H9 (cell line): Measurements from ENCODE around the gene OSBPL9. TPM values are rescaled to one million over a fixed set of nuclear protein-coding genes. Genes with fewer than 3 reads are reported as not detected.

Experiments used
- DNase-seq: peaks from one replicate; pipeline ENCODE4 v3.0.0-alpha.2; 2017
- H2AFZ ChIP-seq: one replicate; pipeline ENCODE4 v1.6.1; 2013; ENCODE audit warnings: mild to moderate bottlenecking, low read length, control low read depth, moderate library complexity
- H2AK5ac ChIP-seq: 2 replicates; pipeline ENCODE4 v1.6.1; 2013; ENCODE audit warnings: low read length, control low read depth, mixed read lengths; ENCODE audit not compliant: insufficient read length
- H2BK120ac ChIP-seq: one replicate; pipeline ENCODE4 v1.6.1; 2013; ENCODE audit warnings: low read depth, mild to moderate bottlenecking, low read length, control low read depth, inconsistent platforms; ENCODE audit not compliant: poor library complexity, severe bottlenecking
- H2BK12ac ChIP-seq: 2 replicates; pipeline ENCODE4 v1.6.1; 2013; ENCODE audit warnings: low read length, control low read depth, mixed read lengths, low read depth; ENCODE audit not compliant: insufficient read length
- H2BK15ac ChIP-seq: 2 replicates; pipeline ENCODE4 v1.6.1; 2013; ENCODE audit warnings: low read depth, low read length, control low read depth
- H2BK20ac ChIP-seq: one replicate; pipeline ENCODE4 v1.6.1; 2013; ENCODE audit warnings: low read depth, mild to moderate bottlenecking, low read length, control low read depth, inconsistent platforms; ENCODE audit not compliant: poor library complexity, severe bottlenecking
- H2BK5ac ChIP-seq: 2 replicates; pipeline ENCODE4 v1.6.1; 2013; ENCODE audit warnings: low read length, control low read depth, mixed read lengths; ENCODE audit not compliant: insufficient read length
- H3K14ac ChIP-seq: 2 replicates; pipeline ENCODE4 v1.6.1; 2013; ENCODE audit warnings: low read length, control low read depth; ENCODE audit not compliant: insufficient read depth
- H3K18ac ChIP-seq: 2 replicates; pipeline ENCODE4 v1.6.1; 2013; ENCODE audit warnings: low read depth, mild to moderate bottlenecking, mixed read lengths, low read length, control low read depth; ENCODE audit not compliant: insufficient read length
- H3K23ac ChIP-seq: 2 replicates; pipeline ENCODE4 v1.6.1; 2013; ENCODE audit warnings: low read length, control low read depth, mixed read lengths, low read depth; ENCODE audit not compliant: insufficient read length
- H3K23me2 ChIP-seq: 2 replicates; pipeline ENCODE4 v1.6.1; 2013; ENCODE audit warnings: low read depth, mild to moderate bottlenecking, mixed read lengths, low read length, control low read depth; ENCODE audit not compliant: insufficient read length, poor library complexity, severe bottlenecking
- H3K27ac ChIP-seq: 2 replicates; pipeline ENCODE4 v1.5.1; 2013; ENCODE audit warnings: low read length, control low read depth, mixed read lengths, low read depth; ENCODE audit not compliant: insufficient read length
- H3K27me3 ChIP-seq: 2 replicates; pipeline ENCODE4 v1.6.1; 2013; ENCODE audit warnings: low read length, control low read depth, inconsistent platforms; ENCODE audit not compliant: insufficient read depth
- H3K4ac ChIP-seq: 2 replicates; pipeline ENCODE4 v1.6.1; 2013; ENCODE audit warnings: low read depth, mild to moderate bottlenecking, control low read depth, inconsistent platforms, low read length, moderate library complexity
- H3K4me1 ChIP-seq: 2 replicates; pipeline ENCODE4 v1.6.1; 2013; ENCODE audit warnings: low read length, control low read depth, inconsistent platforms; ENCODE audit not compliant: insufficient read depth
- H3K4me2 ChIP-seq: 2 replicates; pipeline ENCODE4 v1.6.1; 2013; ENCODE audit warnings: low read length, control low read depth, mixed read lengths; ENCODE audit not compliant: insufficient read length, insufficient read depth
- H3K56ac ChIP-seq: 2 replicates; pipeline ENCODE4 v1.6.1; 2013; ENCODE audit warnings: low read depth, mild to moderate bottlenecking, mixed read lengths, low read length, control low read depth; ENCODE audit not compliant: insufficient read length
- H3K79me1 ChIP-seq: 2 replicates; pipeline ENCODE4 v1.6.1; 2013; ENCODE audit warnings: low read depth, mild to moderate bottlenecking, moderate library complexity, low read length, control low read depth, inconsistent platforms; ENCODE audit not compliant: insufficient read depth, poor library complexity, severe bottlenecking
- H3K79me2 ChIP-seq: 2 replicates; pipeline ENCODE4 v1.6.1; 2013; ENCODE audit warnings: low read length, control low read depth, inconsistent platforms; ENCODE audit not compliant: insufficient read depth
- H3K9ac ChIP-seq: 2 replicates; pipeline ENCODE4 v1.6.1; 2013; ENCODE audit warnings: low read length, control low read depth, mixed read lengths; ENCODE audit not compliant: insufficient read length; ENCODE audit errors: extremely low read depth
- H3K9me3 ChIP-seq: one replicate; pipeline ENCODE4 v1.6.1; 2013; ENCODE audit warnings: low read depth, low read length, inconsistent platforms; ENCODE audit not compliant: control insufficient read depth
- H3T11ph ChIP-seq: one replicate; pipeline ENCODE4 v1.6.1; 2013; ENCODE audit warnings: mild to moderate bottlenecking, low read length, control low read depth, inconsistent platforms
- H4K20me1 ChIP-seq: one replicate; pipeline ENCODE4 v1.6.1; 2013; ENCODE audit not compliant: control insufficient read depth, insufficient read length, insufficient read depth
- H4K5ac ChIP-seq: 2 replicates; pipeline ENCODE4 v1.6.1; 2013; ENCODE audit warnings: low read depth, mild to moderate bottlenecking, mixed read lengths, low read length, control low read depth; ENCODE audit not compliant: insufficient read length
- H4K8ac ChIP-seq: replicated peaks from 2 replicates; pipeline ENCODE4 v1.6.1; 2013; ENCODE audit warnings: low read length, control low read depth, mixed read lengths, low read depth; ENCODE audit not compliant: insufficient read length
- H4K91ac ChIP-seq: 2 replicates; pipeline ENCODE4 v1.6.1; 2013; ENCODE audit warnings: low read depth, mild to moderate bottlenecking, moderate library complexity, mixed read lengths, low read length, control low read depth; ENCODE audit not compliant: insufficient read length
- H3K27ac Mint-ChIP-seq, 3 experiments: 2 replicates in 2 of 3; 3 replicates in 1 of 3; pipeline ENCODE4 v1.8.0; 2020 to 2021; ENCODE audit warnings: mixed read lengths in 3 of 3, mild to moderate bottlenecking in 1 of 3, moderate library complexity in 1 of 3
- H3K27me3 Mint-ChIP-seq: 2 replicates; pipeline ENCODE4 v1.8.0; 2021; ENCODE audit warnings: low read depth, mild to moderate bottlenecking, moderate library complexity, mixed read lengths
- H3K36me3 Mint-ChIP-seq, 3 experiments: 2 replicates in 2 of 3; 3 replicates in 1 of 3; pipeline ENCODE4 v1.8.0; 2020 to 2021; ENCODE audit warnings: low read depth in 3 of 3, mixed read lengths in 3 of 3; ENCODE audit not compliant: insufficient read depth in 1 of 3
- H3K4me1 Mint-ChIP-seq, 2 experiments: 2 replicates each; pipeline ENCODE4 v1.8.0; 2020; ENCODE audit warnings: mixed read lengths in 2 of 2
- H3K4me3 Mint-ChIP-seq, 2 experiments: 2 replicates in 1 of 2; 3 replicates in 1 of 2; pipeline ENCODE4 v1.8.0; 2020 to 2021; ENCODE audit warnings: mild to moderate bottlenecking in 2 of 2, mixed read lengths in 2 of 2, moderate library complexity in 1 of 2
- H3K9me3 Mint-ChIP-seq, 2 experiments: 2 replicates in 1 of 2; 3 replicates in 1 of 2; pipeline ENCODE4 v1.8.0; 2020; ENCODE audit warnings: mild to moderate bottlenecking in 2 of 2, mixed read lengths in 2 of 2, moderate library complexity in 1 of 2
- CTCF ChIP-seq: fragments of 200-600 bp; sonication (generic); conservative IDR thresholded peaks from 3 replicates; pipeline ENCODE4 v1.8.0; 2021; ENCODE audit warnings: antibody characterized with exemption, mild to moderate bottlenecking
- WGBS: extraction: QIAGEN DNeasy Blood & Tissue Kit; methylation state at CpG from one replicate; pipeline ENCODE4 v1.1.7; 2013; ENCODE audit warnings: missing lambda C conversion rate, low lambda C conversion rate, mixed read lengths; ENCODE audit not compliant: insufficient read length; ENCODE audit errors: extremely low coverage; 5-methylcytosine and 5-hydroxymethylcytosine counted together
- total RNA-seq: library from RNA; stranded (reverse); gene quantifications from 2 replicates; pipeline ENCODE4 v1.2.1, GENCODE V29; 2021

Gene OSBPL9
- total RNA-seq, 1 experiment from 2014 or later = 76.7 TPM

- H2AFZ ChIP-seq = no peak overlapping the region
- no CpG with 5 or more reads among the region's 15 CpGs for WGBS
Measured at GRCh38 chr1:51708911-51709760, 92.2 kb downstream of the OSBPL9 start.

More at GRCh38 chr1:51708911-51709760, 92.2 kb downstream of the OSBPL9 start:
- Mint-ChIP-seq H3K4me1 (no peaks in the 10 kb centered on the region), H3K4me3 (no peak overlapping the region), H3K36me3 (peaks cover 2 to 9% (median 5%) of the 10 kb centered on the region in 3 experiments; a peak in 6 of 7 replicates), H3K27ac (no peak overlapping the region), H3K27me3 (no peaks in the 10 kb centered on the region), H3K9me3 (peaks cover 9 to 10% of the 10 kb centered on the region in 2 experiments)
- Histone ChIP-seq H3K4ac (no peak overlapping the region), H4K91ac (no peak overlapping the region), H2BK20ac (no peak overlapping the region), H3K27me3 (no peaks in the 10 kb centered on the region), H3K79me2 (no peaks in the 10 kb centered on the region), H2BK15ac (no peak overlapping the region), H2AK5ac (no peak overlapping the region), H3K9ac (no peak overlapping the region), H3K14ac (no peak overlapping the region; the same call in 1 of the 2 replicates), H3K56ac (no peak overlapping the region), H3K18ac (no peak overlapping the region), H3K23ac (no peak overlapping the region), H3K23me2 (no peaks in the 10 kb centered on the region), H3K9me3 (no peaks in the 10 kb centered on the region), H4K20me1 (no peaks in the 10 kb centered on the region), H3K4me2 (no peak overlapping the region), H2BK120ac (no peak overlapping the region), H4K8ac (no peak overlapping the region), H3K27ac (no peak overlapping the region), H3K4me1 (no peaks in the 10 kb centered on the region), H4K5ac (no peak overlapping the region), H2BK12ac (no peak overlapping the region), H3T11ph (no peak overlapping the region), H3K79me1 (no peaks in the 10 kb centered on the region), H2BK5ac (no peak overlapping the region)
- DNase-seq = no peak
- TF ChIP-seq CTCF = no peak
